Keratinocyte (primary cell): ENCODE data around the gene PPP4R2. TPM values are rescaled to one million over a fixed set of nuclear protein-coding genes. Genes with fewer than 3 reads are reported as not detected.
"Not testable (repeated sequence)": the region's sequence is repeated elsewhere in the genome, so short reads cannot be mapped to it uniquely, and the experiment has no call there.

ENCODE experiments used
- DNase-seq: peaks from one replicate; pipeline ENCODE4 v3.0.0-alpha.2; 2011; ENCODE audit warnings: low read depth, missing footprints, low spot score
- FAIRE-seq: peaks from 2 replicates; lab custom pipeline; 2011; peaks lifted over from hg19 to GRCh38; lab: Jason Lieb, UNC
- H2AFZ ChIP-seq: 2 replicates; pipeline ENCODE4 v1.6.0; 2012; ENCODE audit warnings: low read length, control low read depth, inconsistent platforms; ENCODE audit not compliant: control insufficient read depth
- H3K27ac ChIP-seq: 2 replicates; pipeline ENCODE4 v1.5.1; 2011; ENCODE audit warnings: low read length; ENCODE audit not compliant: control insufficient read depth, insufficient read depth
- H3K27me3 ChIP-seq: 3 replicates; pipeline ENCODE4 v1.6.0; 2011; ENCODE audit warnings: low read length; ENCODE audit not compliant: control insufficient read depth, insufficient read depth; ENCODE audit errors: extremely low read depth
- H3K36me3 ChIP-seq, 2 experiments: 2 replicates in 1 of 2; 3 replicates in 1 of 2; pipeline ENCODE4 v1.5.1; 2011; ENCODE audit warnings: low read length in 2 of 2, mild to moderate bottlenecking in 1 of 2; ENCODE audit not compliant: control insufficient read depth in 2 of 2, insufficient read depth in 2 of 2; ENCODE audit errors: extremely low read depth in 1 of 2
- H3K4me1 ChIP-seq: 3 replicates; pipeline ENCODE4 v1.5.1; 2011; ENCODE audit warnings: low read length; ENCODE audit not compliant: control insufficient read depth, insufficient read depth; ENCODE audit errors: extremely low read depth
- H3K4me2 ChIP-seq: 3 replicates; pipeline ENCODE4 v1.6.0; 2011; ENCODE audit warnings: low read depth, low read length; ENCODE audit not compliant: control insufficient read depth, insufficient read depth; ENCODE audit errors: extremely low read depth
- H3K4me3 ChIP-seq, 3 experiments: fragments of 200-600 bp in 1 of 3; sonication (generic) in 1 of 3; 2 replicates in 2 of 3; 3 replicates in 1 of 3; pipeline ENCODE4 v1.5.1; 2011 to 2016; ENCODE audit warnings: low read length in 3 of 3, mild to moderate bottlenecking in 3 of 3, control low read depth in 2 of 3, inconsistent platforms in 1 of 3, low read depth in 1 of 3, mixed read lengths in 1 of 3, mixed run types in 1 of 3, moderate library complexity in 1 of 3; ENCODE audit not compliant: control insufficient read depth in 2 of 3, insufficient read depth in 2 of 3; ENCODE audit errors: extremely low read depth in 1 of 3
- H3K79me2 ChIP-seq: 2 replicates; pipeline ENCODE4 v1.6.0; 2012; ENCODE audit warnings: low read length; ENCODE audit not compliant: control insufficient read depth, insufficient read depth
- H3K9ac ChIP-seq: 3 replicates; pipeline ENCODE4 v1.6.0; 2011; ENCODE audit warnings: low read length; ENCODE audit not compliant: control insufficient read depth, insufficient read depth; ENCODE audit errors: extremely low read depth
- H3K9me1 ChIP-seq: 3 replicates; pipeline ENCODE4 v1.6.0; 2011; ENCODE audit warnings: low read length; ENCODE audit not compliant: control insufficient read depth, insufficient read depth; ENCODE audit errors: extremely low read depth
- H3K9me3 ChIP-seq: 2 replicates; pipeline ENCODE4 v1.5.1; 2012; ENCODE audit warnings: low read depth, low read length; ENCODE audit not compliant: control insufficient read depth
- H4K20me1 ChIP-seq: 3 replicates; pipeline ENCODE4 v1.6.0; 2011; ENCODE audit warnings: low read length; ENCODE audit not compliant: control insufficient read depth, insufficient read depth; ENCODE audit errors: extremely low read depth
- CTCF ChIP-seq, 3 experiments: IDR thresholded peaks in 1 of 3; conservative IDR thresholded peaks in 1 of 3; optimal IDR thresholded peaks in 1 of 3; 2 replicates in 2 of 3; 3 replicates in 1 of 3; pipeline versions ENCODE3 to v1.5.1; 2011; ENCODE audit warnings: low read length in 3 of 3, mild to moderate bottlenecking in 3 of 3, moderate library complexity in 2 of 3, control low read depth in 1 of 3, inconsistent platforms in 1 of 3; ENCODE audit not compliant: insufficient read depth in 2 of 3; ENCODE audit errors: extremely low read depth in 1 of 3
- EZH2 ChIP-seq: IDR thresholded peaks from one replicate; pipeline ENCODE4 v1.6.1; 2012; ENCODE audit warnings: inconsistent platforms, mild to moderate bottlenecking, low read length, moderate library complexity
- dilution Hi-C: fragments of 300-500 bp; cut with MboI; formaldehyde crosslinking; loops from one replicate; pipeline ENCODE4 v1.7.0; 2020; ENCODE audit warnings: low sequenced_read_pairs; ENCODE audit not compliant: extremely low pct_ligation_motif_present
- polyA plus RNA-seq, 5 experiments: library from polyadenylated mRNA; depleted of rRNA in 3 of 5; stranded (reverse) in 3 of 5; stranded (forward) in 1 of 5; unstranded in 1 of 5; fragments of >200 nt; gene quantifications; 1 replicate in 1 of 5; 2 replicates in 3 of 5; 3 replicates in 1 of 5; pipeline versions ENCODE4 v1.2.1 to v1.2.3, GENCODE V29; 2011 to 2012; ENCODE audit warnings: missing spikeins in 2 of 5, low read depth in 1 of 5, low replicate concordance in 1 of 5

PPP4R2 gene
- polyA plus RNA-seq, 1 donor (not counting 4 experiments of a cell fraction or from before 2014, with no cell fraction given), result 46.6 TPM

- H3K9me3 ChIP-seq, result no peaks in the 10 kb centered on the region
- FAIRE-seq, result no peak
- H3K4me1 ChIP-seq, result no peaks in the 10 kb centered on the region
- no peak for TF ChIP-seq CTCF (optimal IDR thresholded peaks at IDR 0.05 in 1 of 3, IDR thresholded peaks at IDR 0.05 in 1 of 3, conservative IDR thresholded peaks at IDR 0.05 in 1 of 3; ENCODE audit: extremely low read depth in 1 of 3, insufficient read depth in 2 of 3, low read length in 3 of 3)
- no peak for TF ChIP-seq EZH2
- dilution Hi-C loops, result no loop called here
- DNase-seq, result no peak
- no peaks in the 10 kb centered on the region for H3K9me1 ChIP-seq
- no peak within 1 kb of the TSS for H3K4me2 ChIP-seq
- no peaks in the 10 kb centered on the region for H3K27me3 ChIP-seq
- H2AFZ ChIP-seq, result no peak within 1 kb of the TSS
- H3K36me3 ChIP-seq, result peaks cover 12 to 16% of the 10 kb centered on the region in 2 experiments
- no peaks in the 10 kb centered on the region for H4K20me1 ChIP-seq
- no peak within 1 kb of the TSS for H3K9ac ChIP-seq
- H3K4me3 ChIP-seq, result no peak within 1 kb of the TSS
- H3K27ac ChIP-seq, result no peak within 1 kb of the TSS
- peaks cover 20% of the 10 kb centered on the region for H3K79me2 ChIP-seq
These were observed 64.8 kb downstream of the PPP4R2 start, which contains the start of gene EBLN2 for GRCh38 chr3:73061416-73061815. TSS of gene EBLN2 (plus strand) at chr3:73061659. CDS start at chr3:73062082, 423 bp downstream.

- H3K27ac ChIP-seq, DNase-seq, dilution Hi-C loops, H3K79me2 ChIP-seq, H3K4me3 ChIP-seq, H3K9me3 ChIP-seq, H2AFZ ChIP-seq, H3K9ac ChIP-seq, H3K4me1 ChIP-seq, H3K4me2 ChIP-seq, H3K9me1 ChIP-seq, H4K20me1 ChIP-seq, H3K27me3 ChIP-seq: not testable (repeated sequence)
- FAIRE-seq, result peak; percentile 48
- H3K36me3 ChIP-seq, result peaks cover 12 to 13% of the 10 kb centered on the region in 2 experiments
These were observed 69.6 kb downstream of the PPP4R2 start for GRCh38 chr3:73066243-73066642.

- DNase-seq (no peak), FAIRE-seq (no peak)
- Histone ChIP-seq H3K36me3 (peaks cover 0 to 2% of the 10 kb centered on the region in 2 experiments), H3K4me3 (no peak overlapping the region), H4K20me1 (no peaks in the 10 kb centered on the region), H3K9me1 (no peaks in the 10 kb centered on the region), H3K9ac (no peak overlapping the region), H3K79me2 (no peaks in the 10 kb centered on the region), H3K27me3 (no peaks in the 10 kb centered on the region), H3K4me2 (no peak overlapping the region), H2AFZ (no peak overlapping the region), H3K27ac (no peak overlapping the region), H3K4me1 (no peaks in the 10 kb centered on the region), H3K9me3 (no peaks in the 10 kb centered on the region)
- TF ChIP-seq CTCF (optimal IDR thresholded peaks at IDR 0.05 in 1 of 3, IDR thresholded peaks at IDR 0.05 in 1 of 3, conservative IDR thresholded peaks at IDR 0.05 in 1 of 3; ENCODE audit: extremely low read depth in 1 of 3, insufficient read depth in 2 of 3, low read length in 3 of 3) (no peak), EZH2 (no peak)
- dilution Hi-C loops, result no loop called here
These were observed 71.8 kb downstream of the PPP4R2 start for GRCh38 chr3:73068419-73068818.
